ENCODE measurements around the gene GAK.

Gene GAK

GRCh38 chr4:963276-964225 lies 31.4 kb upstream of the GAK start:
- no peak for DNase-seq

GRCh38 chr4:962231-963208 lies 30.4 kb upstream of the GAK start:
- no peak for DNase-seq

GRCh38 chr4:961351-962230 lies 29.5 kb upstream of the GAK start:
- DNase-seq: no peak

GRCh38 chr4:960636-961350 lies 28.7 kb upstream of the GAK start:
- no peak for DNase-seq

GRCh38 chr4:960140-960635 lies 28.1 kb upstream of the GAK start:
- no peak for DNase-seq

GRCh38 chr4:959338-960139 lies 27.4 kb upstream of the GAK start:
- DNase-seq: no peak

GRCh38 chr4:958696-959337 lies 26.7 kb upstream of the GAK start:
- DNase-seq: no peak

- no peak for DNase-seq
These were observed 26.2 kb upstream of the GAK start for GRCh38 chr4:958314-958665.

- no peak for DNase-seq
These were observed 25.6 kb upstream of the GAK start for GRCh38 chr4:957581-958313.

- no peak for DNase-seq
These were observed 25.1 kb upstream of the GAK start for GRCh38 chr4:957231-957580.

- DNase-seq: no peak
These were observed 24.6 kb upstream of the GAK start for GRCh38 chr4:956531-957230.

GRCh38 chr4:955931-956381 lies 23.8 kb upstream of the GAK start:
- DNase-seq: no peak

- no peak for DNase-seq
These were observed 23.2 kb upstream of the GAK start for GRCh38 chr4:955161-955921.

- DNase-seq: no peak
These were observed 22.3 kb upstream of the GAK start for GRCh38 chr4:954211-955020.

GRCh38 chr4:953574-953915 lies 21.4 kb upstream of the GAK start:
- DNase-seq: no peak

- no peak for DNase-seq
These were observed 20.9 kb upstream of the GAK start for GRCh38 chr4:952881-953573.
